NCI-H774 (cell line): ENCODE data around the gene FMN2.

Source experiments
- DNase-seq: peaks from one replicate; lab custom pipeline; 2025; lab: John Stamatoyannopoulos, UW

Gene FMN2

GRCh38 chr1:240198376-240198775 lies 106.7 kb downstream of the FMN2 start:
- no peak for DNase-seq

- DNase-seq = no peak
Observed at GRCh38 chr1:240199758-240200645, 108.3 kb downstream of the FMN2 start.

- no peak for DNase-seq
Observed at GRCh38 chr1:240201931-240202330, 110.2 kb downstream of the FMN2 start.

GRCh38 chr1:240207073-240207709 lies 115.5 kb downstream of the FMN2 start:
- no peak for DNase-seq

GRCh38 chr1:240210026-240210425 lies 118.3 kb downstream of the FMN2 start:
- DNase-seq = no peak

GRCh38 chr1:240212556-240212955 lies 120.9 kb downstream of the FMN2 start:
- DNase-seq = no peak

GRCh38 chr1:240217403-240217802 lies 125.7 kb downstream of the FMN2 start:
- no peak for DNase-seq

GRCh38 chr1:240219104-240219503 lies 127.4 kb downstream of the FMN2 start:
- no peak for DNase-seq

- DNase-seq = no peak
Observed at GRCh38 chr1:240226102-240226501, 134.4 kb downstream of the FMN2 start.

- DNase-seq = no peak
Observed at GRCh38 chr1:240230816-240231215, 139.1 kb downstream of the FMN2 start.

- DNase-seq = no peak
Observed at GRCh38 chr1:240232530-240232929, 140.8 kb downstream of the FMN2 start.

- no peak for DNase-seq
Observed at GRCh38 chr1:240234485-240235210, 143.0 kb downstream of the FMN2 start.

GRCh38 chr1:240235521-240236288 lies 144.0 kb downstream of the FMN2 start:
- no peak for DNase-seq

- no peak for DNase-seq
Observed at GRCh38 chr1:240237305-240237721, 145.6 kb downstream of the FMN2 start.

GRCh38 chr1:240239309-240239708 lies 147.6 kb downstream of the FMN2 start:
- DNase-seq = no peak

- DNase-seq = no peak
Observed at GRCh38 chr1:240241278-240241677, 149.6 kb downstream of the FMN2 start.

GRCh38 chr1:240242601-240243144 lies 151.0 kb downstream of the FMN2 start:
- DNase-seq = no peak

GRCh38 chr1:240244968-240245628 lies 153.4 kb downstream of the FMN2 start:
- DNase-seq = no peak

- no peak for DNase-seq
Observed at GRCh38 chr1:240245629-240246020, 153.9 kb downstream of the FMN2 start.

GRCh38 chr1:240247899-240248298 lies 156.2 kb downstream of the FMN2 start:
- DNase-seq = no peak

- no peak for DNase-seq
Observed at GRCh38 chr1:240254006-240254405, 162.3 kb downstream of the FMN2 start.
